Motor neuron (in vitro differentiated cells): ENCODE measurements around the gene IDI1. TPM values are rescaled to one million over a fixed set of nuclear protein-coding genes. Genes with fewer than 3 reads are reported as not detected.

Experiments used
- ATAC-seq, 8 experiments: fragments of 200-7000 bp; cut with Tn5 transposase; replicated peaks in 6 of 8; 2 replicates each; pipeline ENCODE4 v1.8.0; 2021; ENCODE audit warnings: mild to moderate bottlenecking in 8 of 8, moderate library complexity in 8 of 8
- H3K27ac ChIP-seq, 2 donors: fragments of 250-450 bp; sonication (Bioruptor Pico); 2 replicates each; pipeline ENCODE4 v1.9.0; 2021; ENCODE audit warnings: antibody characterized with exemption in 2 of 2, mild to moderate bottlenecking in 2 of 2, moderate library complexity in 1 of 2
- H3K4me1 ChIP-seq, 2 donors: fragments of 250-450 bp; sonication (Bioruptor Pico); replicated peaks in 1 of 2; 2 replicates each; pipeline ENCODE4 v1.6.1; 2021; ENCODE audit warnings: antibody characterized with exemption in 2 of 2, mild to moderate bottlenecking in 2 of 2, moderate library complexity in 1 of 2
- H3K4me3 ChIP-seq, 5 donors: fragments of 250-450 bp; sonication (Bioruptor Pico); 2 replicates each; pipeline ENCODE4 v1.9.0; 2021; ENCODE audit warnings: antibody characterized with exemption in 5 of 5, mild to moderate bottlenecking in 5 of 5, moderate library complexity in 4 of 5
- WGBS, 10 experiments: fragments of 450-650 bp; shearing (Covaris generic); methylation state at CpG; one replicate each; pipeline ENCODE4 v1.0.0; 2022; 5-methylcytosine and 5-hydroxymethylcytosine counted together
- in situ Hi-C, 9 experiments: fragments of 400-800 bp; cut with MboI; loops; one replicate each; pipeline ENCODE4 v1.15.0; 2021; ENCODE audit warnings: low sequenced_read_pairs in 9 of 9, low pct_unique_long_range_greater_than_20kb in 2 of 9; ENCODE audit not compliant: unreplicated experiment in 9 of 9
- total RNA-seq, 8 experiments: library from RNA; unstranded; fragments of 300-600 nt; gene quantifications; 2 replicates each; pipeline versions ENCODE4 v1.2.3 to v1.2.4, GENCODE V29; 2022

Gene IDI1
- total RNA-seq, 8 experiments from 2014 or later: 47.7 to 112 (median 99.2) TPM

DNA sequence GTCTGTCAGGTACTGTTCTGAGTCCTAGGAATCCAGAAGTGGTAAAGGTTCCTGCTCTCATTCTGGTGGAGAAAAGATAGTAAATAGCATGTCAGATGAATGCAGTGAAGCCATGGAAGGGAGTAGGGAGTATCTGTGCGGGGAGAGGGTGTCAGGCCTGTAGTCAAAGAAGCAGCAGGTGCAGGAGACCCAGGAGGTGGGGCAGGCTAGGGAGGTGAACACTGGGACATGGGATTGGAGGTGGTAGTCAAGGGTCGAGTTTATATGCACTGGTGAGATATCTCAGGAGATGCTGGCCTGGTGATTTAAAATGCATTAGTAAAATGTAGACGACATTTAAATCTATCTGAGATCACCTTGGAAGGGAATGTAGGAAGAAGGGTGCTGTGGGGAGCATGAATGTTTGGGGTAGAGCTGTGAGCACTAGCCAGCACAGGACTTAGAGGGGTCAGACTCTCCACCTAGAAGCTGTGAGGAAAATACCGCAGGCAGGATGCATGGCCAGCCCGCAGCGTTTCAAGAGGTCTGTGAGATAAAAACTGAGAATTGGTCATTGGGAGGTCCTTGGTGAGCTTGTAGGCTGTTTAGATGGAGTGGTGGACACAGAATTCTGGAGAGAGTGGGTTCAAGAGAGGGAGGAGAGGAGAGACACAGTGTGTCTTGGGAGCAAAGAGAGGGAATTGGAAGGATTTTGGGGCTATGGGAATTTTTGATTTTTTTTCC lies 53.9 kb downstream of the IDI1 start:
- Histone ChIP-seq H3K4me1 (no peaks in the 10 kb centered on the region), H3K27ac (no peak overlapping the region), H3K4me3 (no peak overlapping the region)
- WGBS, 10 experiments: 90 to 100% (median 96%) methylated on average over 3 to 5 of the region's 6 CpGs; no CpG with 5 or more reads in 3 of the 10 experiments
- ATAC-seq: no peak
- in situ Hi-C loops: no loop called here

GRCh38 chr10:992871-993270 lies 56.0 kb downstream of the IDI1 start:
- in situ Hi-C loops: no loop called here
- Histone ChIP-seq H3K4me1 (peaks cover 8 to 9% of the 10 kb centered on the region in 2 donors), H3K27ac (no peak overlapping the region), H3K4me3 (no peak overlapping the region)
- no peak for ATAC-seq

DNA sequence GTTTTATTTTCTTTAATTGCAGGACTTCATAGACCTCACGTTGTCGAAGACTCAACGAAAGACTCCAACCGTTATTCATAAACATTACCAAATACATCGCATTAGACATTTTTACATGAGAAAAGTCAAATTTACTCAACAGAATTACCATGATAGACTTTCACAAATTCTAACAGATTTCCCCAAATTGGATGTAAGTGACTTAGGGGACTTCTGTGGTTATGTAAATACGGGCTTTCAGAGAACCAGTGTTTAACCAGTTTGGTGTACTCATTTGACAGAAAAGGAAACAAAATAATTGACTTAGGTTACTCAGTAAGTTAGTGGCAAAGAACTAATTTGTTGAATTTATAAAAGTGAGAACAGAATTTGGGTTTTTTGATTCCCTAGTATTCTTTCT lies 56.5 kb downstream of the IDI1 start:
- Histone ChIP-seq H3K4me1 (peaks cover 8 to 9% of the 10 kb centered on the region in 2 donors), H3K27ac (no peak overlapping the region), H3K4me3 (no peak overlapping the region)
- in situ Hi-C loops: no loop called here
- no peak for ATAC-seq
- 80 to 100% (median 100%) methylated on average over 1 to 6 of the region's 6 CpGs; no CpG with 5 or more reads in 1 of the 10 experiments for WGBS, 10 experiments

DNA sequence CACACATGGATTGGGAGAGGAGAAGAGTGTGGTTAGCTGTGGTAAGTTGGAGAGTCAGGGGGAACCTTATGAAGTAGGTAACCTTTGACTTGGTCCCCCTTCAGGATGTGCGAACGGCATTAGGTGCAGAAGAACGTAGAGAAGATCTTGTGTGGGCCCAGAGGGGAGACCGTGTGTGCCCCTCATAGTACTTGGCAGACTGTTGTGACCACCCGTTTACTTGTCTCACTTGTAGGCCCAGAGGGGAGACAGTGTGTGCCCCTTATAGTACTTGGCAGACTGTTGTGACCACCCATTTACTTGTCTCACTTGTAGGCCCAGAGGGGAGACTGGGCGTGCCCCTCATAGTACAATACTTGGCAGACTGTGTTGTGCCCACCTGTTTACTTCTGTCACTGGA lies 58.1 kb downstream of the IDI1 start:
- H3K27ac ChIP-seq: no peak overlapping the region
- H3K4me1 ChIP-seq: peaks cover 11 to 14% of the 10 kb centered on the region in 2 donors
- 60 to 100% (median 93%) methylated on average over 1 to 4 of the region's 6 CpGs; no CpG with 5 or more reads in 2 of the 10 experiments for WGBS, 10 experiments
- no peak overlapping the region for H3K4me3 ChIP-seq
- ATAC-seq: no peak
- in situ Hi-C loops: no loop called here

Other genes with a start within 250 kb of the IDI1 start
- gene LARP4B, start 117.4 kb downstream of the IDI1 start, total RNA-seq: 10 to 100 TPM; 17.2 to 66.0 (median 34.1) TPM
- 100 to 1,000 TPM in 1 of 8 experiments, 10 to 100 TPM in 7; 35.9 to 115 (median 49.1) TPM for gene GTPBP4, start 60.7 kb downstream of the IDI1 start, total RNA-seq
- not detected for gene IDI2, start 23.3 kb downstream of the IDI1 start, total RNA-seq
- gene WDR37, start 7.3 kb upstream of the IDI1 start, total RNA-seq: 10 to 100 TPM in 7 of 8 experiments, 1 to 10 TPM in 1; 8.4 to 20.3 (median 16.1) TPM